ENCODE data around the gene MAT1A. TPM values are rescaled to one million over a fixed set of nuclear protein-coding genes. Genes with fewer than 3 reads are reported as not detected.
A peak's percentile ranks its signal among the peaks of the same experiment; 100 is the strongest.

The MAT1A gene
- total and polyA plus RNA-seq, 8 donors, result 4.7 to 15.6 (median 8.9) TPM

GRCh38 chr10:80274396-80275134 lies 14.9 kb downstream of the MAT1A start:
- ATAC-seq (no peak), FAIRE-seq (no peak), DNase-seq (no peak)
- H3K4me1 ChIP-seq, result peaks cover 0 to 19% (median 11%) of the 10 kb centered on the region in 3 donors
- no peaks in the 10 kb centered on the region for H3K27me3 ChIP-seq
- no peaks in the 10 kb centered on the region for H3K36me3 ChIP-seq
- WGBS, 2 donors, result 82 to 95% methylated on average over 18 of the region's 18 CpGs
- no peak overlapping the region for H3K4me3 ChIP-seq
- no peaks in the 10 kb centered on the region for H3K9me3 ChIP-seq
- intact Hi-C loops (cut with DNase I), result no loop called here
- no peak for TF ChIP-seq CTCF (IDR thresholded peaks at IDR 0.05)
- H3K27ac ChIP-seq, result no peak overlapping the region

- TF ChIP-seq CTCF (IDR thresholded peaks at IDR 0.05), result no peak
- no peak for ATAC-seq
- Histone ChIP-seq H3K36me3 (no peaks in the 10 kb centered on the region), H3K4me3 (no peak overlapping the region), H3K9me3 (no peaks in the 10 kb centered on the region), H3K4me1 (peaks cover 0 to 22% (median 11%) of the 10 kb centered on the region in 3 donors), H3K27me3 (no peaks in the 10 kb centered on the region), H3K27ac (peak overlapping the region in 2 of 4 donors; percentile 28 to 40)
- 76 to 81% methylated on average over 14 of the region's 14 CpGs for WGBS, 2 donors
- FAIRE-seq, result no peak
- DNase-seq, result no peak
- intact Hi-C loops (cut with DNase I), result no loop called here
Measured at GRCh38 chr10:80273523-80274170, 15.8 kb downstream of the MAT1A start.

- no peak for TF ChIP-seq CTCF (IDR thresholded peaks at IDR 0.05)
- Histone ChIP-seq H3K4me3 (no peak overlapping the region), H3K27ac (peak overlapping the region in 2 of 4 donors; percentile 40 to 62), H3K4me1 (peaks cover 0 to 18% (median 10%) of the 10 kb centered on the region in 3 donors), H3K36me3 (no peaks in the 10 kb centered on the region), H3K27me3 (no peaks in the 10 kb centered on the region), H3K9me3 (no peaks in the 10 kb centered on the region)
- no peak for FAIRE-seq
- intact Hi-C loops (cut with DNase I), result no loop called here
- WGBS, 2 donors, result 36 to 39% methylated on average over 7 of the region's 7 CpGs
- peak; percentile 78 to 85 (median 82) for ATAC-seq
- peak in 4 of 6 donors; percentile 54 to 78 (median 70) for DNase-seq
Measured at GRCh38 chr10:80272793-80273522, 16.5 kb downstream of the MAT1A start.

GRCh38 chr10:80271416-80271815 lies 18.0 kb downstream of the MAT1A start:
- no peak overlapping the region for H3K27ac ChIP-seq
- TF ChIP-seq CTCF (IDR thresholded peaks at IDR 0.05), result no peak
- no peak overlapping the region for H3K4me3 ChIP-seq
- DNase-seq (no peak), ATAC-seq (no peak), FAIRE-seq (no peak)
- H3K27me3 ChIP-seq, result no peaks in the 10 kb centered on the region
- no peaks in the 10 kb centered on the region for H3K9me3 ChIP-seq
- H3K4me1 ChIP-seq, result peaks cover 0 to 15% (median 0%) of the 10 kb centered on the region in 3 donors
- intact Hi-C loops (cut with DNase I), result no loop called here
- 82 to 84% methylated on average over 5 of the region's 5 CpGs for WGBS, 2 donors
- no peaks in the 10 kb centered on the region for H3K36me3 ChIP-seq
